A673 (cell line): Measurements from ENCODE around the gene ACOT7. TPM values are rescaled to one million over a fixed set of nuclear protein-coding genes. Genes with fewer than 3 reads are reported as not detected.

Source experiments
- BruUV-seq: library from RNA; stranded (reverse); fragments of 400-500 nt; replicated peaks from 2 replicates; lab custom pipeline; 2021; lab: Mats Ljungman, UMichigan
- CTCF ChIA-PET: fragments of 300-600 bp; sonication (Branson Sonifier 250); formaldehyde crosslinking; loops from one replicate; lab custom pipeline; 2022; ENCODE audit warnings: antibody characterized with exemption; lab: Charles Lee
- POLR2A ChIA-PET: fragments of 300-600 bp; sonication (Branson Sonifier 250); formaldehyde crosslinking; loops from one replicate; lab custom pipeline; 2022; ENCODE audit warnings: antibody characterized with exemption; ENCODE audit not compliant: low non-redundant PET; lab: Charles Lee
- DNase-seq: peaks from one replicate; pipeline ENCODE4 v3.0.0-alpha.2; 2015; ENCODE audit warnings: low spot score
- H3K27ac ChIP-seq: fragments of 200-600 bp; sonication (generic); 2 replicates; pipeline ENCODE4 v1.5.1; 2016; ENCODE audit warnings: mixed run types, low read depth, mild to moderate bottlenecking, mixed read lengths, antibody characterized with exemption, low read length; ENCODE audit not compliant: poor library complexity, severe bottlenecking
- H3K27me3 ChIP-seq: fragments of 200-600 bp; sonication (generic); replicated peaks from 2 replicates; pipeline ENCODE4 v1.6.1; 2017; ENCODE audit warnings: mixed run types, low read depth, mild to moderate bottlenecking, mixed read lengths, antibody characterized with exemption, low read length; ENCODE audit not compliant: insufficient read depth, poor library complexity
- H3K36me3 ChIP-seq: fragments of 200-600 bp; sonication (generic); 2 replicates; pipeline ENCODE4 v1.6.1; 2016; ENCODE audit warnings: mixed run types, mild to moderate bottlenecking, mixed read lengths, antibody characterized with exemption, low read length; ENCODE audit not compliant: insufficient read depth, poor library complexity, severe bottlenecking
- H3K4me1 ChIP-seq: fragments of 200-600 bp; sonication (generic); 2 replicates; pipeline ENCODE4 v1.6.1; 2017; ENCODE audit warnings: mixed run types, mild to moderate bottlenecking, mixed read lengths, antibody characterized with exemption, low read length; ENCODE audit not compliant: insufficient read depth, poor library complexity, severe bottlenecking
- H3K4me3 ChIP-seq: fragments of 200-600 bp; sonication (generic); 2 replicates; pipeline ENCODE4 v1.5.1; 2016; ENCODE audit warnings: low read depth, mixed run types, mild to moderate bottlenecking, mixed read lengths, low read length; ENCODE audit not compliant: poor library complexity, severe bottlenecking
- H3K9me3 ChIP-seq: fragments of 200-600 bp; sonication (generic); 2 replicates; pipeline ENCODE4 v1.6.1; 2016; ENCODE audit warnings: mixed run types, low read depth, mild to moderate bottlenecking, mixed read lengths, antibody characterized with exemption, low read length; ENCODE audit not compliant: poor library complexity, severe bottlenecking
- EZH2 ChIP-seq: fragments of 200-600 bp; sonication (generic); IDR thresholded peaks from 2 replicates; pipeline ENCODE4 v1.6.1; 2017; ENCODE audit warnings: borderline replicate concordance, low read depth, mild to moderate bottlenecking, mixed read lengths, antibody characterized with exemption, low read length; ENCODE audit not compliant: poor library complexity, severe bottlenecking
- intact Hi-C: fragments of 100-400 bp; cut with micrococcal nuclease; formaldehyde crosslinking; loops from one replicate; pipeline ENCODE4 v1.10.0; 2022; ENCODE audit not compliant: unreplicated experiment
- total RNA-seq: library from RNA; stranded (reverse); gene quantifications from 2 replicates; pipeline ENCODE4 v1.2.3, GENCODE V29; 2021
- TF ChIP-seq, protein P1 (sequence below): fragments of 300-800, 200-600 bp; sonication (generic); conservative IDR thresholded peaks from 2 replicates; pipeline ENCODE4 v1.5.1; 2017; ENCODE audit warnings: low read depth, mild to moderate bottlenecking, antibody characterized with exemption, low read length, moderate library complexity, mixed read lengths

ACOT7 gene
- total RNA-seq, 1 experiment from 2014 or later = 132 TPM

DNA sequence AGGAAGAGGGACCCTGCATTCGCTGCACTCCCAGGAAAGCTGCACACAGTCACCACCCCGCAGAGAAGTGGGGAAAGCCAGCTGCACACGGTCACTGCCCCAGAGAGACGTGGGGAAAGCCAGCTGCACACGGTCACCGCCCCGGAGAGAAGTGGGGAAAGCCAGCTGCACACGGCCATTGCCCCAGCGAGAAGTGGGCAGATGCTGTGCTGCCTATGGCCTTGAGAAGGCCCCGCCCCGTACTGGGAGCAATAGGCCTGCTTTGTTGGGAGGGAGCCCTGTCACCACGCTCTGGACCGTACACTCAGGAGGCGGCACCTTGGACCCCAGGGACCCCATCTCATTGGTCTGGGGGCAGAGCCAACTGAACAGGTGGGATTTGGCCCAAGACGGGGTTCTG is 128.4 kb downstream of the ACOT7 start:
- Histone ChIP-seq H3K36me3 (no peaks in the 10 kb centered on the region), H3K27me3 (no peaks in the 10 kb centered on the region), H3K4me3 (no peak overlapping the region), H3K27ac (no peak overlapping the region), H3K4me1 (peaks cover 23% of the 10 kb centered on the region), H3K9me3 (no peaks in the 10 kb centered on the region)
- DNase-seq = no peak
- ChIA-PET POLR2A (no interaction called here), CTCF (no interaction called here)
- no peak for TF ChIP-seq EZH2
- TF ChIP-seq, protein P1, sequence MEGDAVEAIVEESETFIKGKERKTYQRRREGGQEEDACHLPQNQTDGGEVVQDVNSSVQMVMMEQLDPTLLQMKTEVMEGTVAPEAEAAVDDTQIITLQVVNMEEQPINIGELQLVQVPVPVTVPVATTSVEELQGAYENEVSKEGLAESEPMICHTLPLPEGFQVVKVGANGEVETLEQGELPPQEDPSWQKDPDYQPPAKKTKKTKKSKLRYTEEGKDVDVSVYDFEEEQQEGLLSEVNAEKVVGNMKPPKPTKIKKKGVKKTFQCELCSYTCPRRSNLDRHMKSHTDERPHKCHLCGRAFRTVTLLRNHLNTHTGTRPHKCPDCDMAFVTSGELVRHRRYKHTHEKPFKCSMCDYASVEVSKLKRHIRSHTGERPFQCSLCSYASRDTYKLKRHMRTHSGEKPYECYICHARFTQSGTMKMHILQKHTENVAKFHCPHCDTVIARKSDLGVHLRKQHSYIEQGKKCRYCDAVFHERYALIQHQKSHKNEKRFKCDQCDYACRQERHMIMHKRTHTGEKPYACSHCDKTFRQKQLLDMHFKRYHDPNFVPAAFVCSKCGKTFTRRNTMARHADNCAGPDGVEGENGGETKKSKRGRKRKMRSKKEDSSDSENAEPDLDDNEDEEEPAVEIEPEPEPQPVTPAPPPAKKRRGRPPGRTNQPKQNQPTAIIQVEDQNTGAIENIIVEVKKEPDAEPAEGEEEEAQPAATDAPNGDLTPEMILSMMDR = no peak
- intact Hi-C loops = no loop called here
- BruUV-seq = no TSS peak

DNA sequence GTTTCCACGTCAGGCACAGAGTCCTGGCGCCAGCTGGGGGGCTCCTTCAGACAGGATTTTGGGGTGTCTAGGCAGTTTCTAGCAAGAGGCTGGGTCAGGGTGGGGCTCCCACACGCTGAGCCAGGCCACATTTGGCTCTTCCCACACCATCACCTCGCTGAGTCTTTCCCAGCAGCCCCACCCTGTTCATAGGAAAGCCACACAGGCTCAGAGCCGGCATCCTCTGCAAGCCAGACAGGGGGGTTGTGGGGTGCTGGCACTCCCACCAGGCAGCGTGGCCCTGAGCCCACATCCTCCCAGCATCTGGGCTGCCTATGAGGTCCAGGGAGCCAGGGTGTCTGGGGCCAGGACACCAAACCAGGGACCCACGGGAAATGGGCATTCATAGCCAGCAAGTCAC is 129.9 kb downstream of the ACOT7 start:
- BruUV-seq = no TSS peak
- no peaks in the 10 kb centered on the region for H3K36me3 ChIP-seq
- POLR2A ChIA-PET = no interaction called here
- H3K27ac ChIP-seq = no peak overlapping the region
- DNase-seq = no peak
- no peaks in the 10 kb centered on the region for H3K9me3 ChIP-seq
- intact Hi-C loops = loop anchor here (5.0 kb wide), 1 partner anchor 79 kb away; no protein-coding TSS in a partner anchor
- H3K4me1 ChIP-seq = peaks cover 20% of the 10 kb centered on the region
- H3K4me3 ChIP-seq = no peak overlapping the region
- TF ChIP-seq, protein P1 = no peak
- no peak for TF ChIP-seq EZH2
- CTCF ChIA-PET = no interaction called here
- H3K27me3 ChIP-seq = no peaks in the 10 kb centered on the region

DNA sequence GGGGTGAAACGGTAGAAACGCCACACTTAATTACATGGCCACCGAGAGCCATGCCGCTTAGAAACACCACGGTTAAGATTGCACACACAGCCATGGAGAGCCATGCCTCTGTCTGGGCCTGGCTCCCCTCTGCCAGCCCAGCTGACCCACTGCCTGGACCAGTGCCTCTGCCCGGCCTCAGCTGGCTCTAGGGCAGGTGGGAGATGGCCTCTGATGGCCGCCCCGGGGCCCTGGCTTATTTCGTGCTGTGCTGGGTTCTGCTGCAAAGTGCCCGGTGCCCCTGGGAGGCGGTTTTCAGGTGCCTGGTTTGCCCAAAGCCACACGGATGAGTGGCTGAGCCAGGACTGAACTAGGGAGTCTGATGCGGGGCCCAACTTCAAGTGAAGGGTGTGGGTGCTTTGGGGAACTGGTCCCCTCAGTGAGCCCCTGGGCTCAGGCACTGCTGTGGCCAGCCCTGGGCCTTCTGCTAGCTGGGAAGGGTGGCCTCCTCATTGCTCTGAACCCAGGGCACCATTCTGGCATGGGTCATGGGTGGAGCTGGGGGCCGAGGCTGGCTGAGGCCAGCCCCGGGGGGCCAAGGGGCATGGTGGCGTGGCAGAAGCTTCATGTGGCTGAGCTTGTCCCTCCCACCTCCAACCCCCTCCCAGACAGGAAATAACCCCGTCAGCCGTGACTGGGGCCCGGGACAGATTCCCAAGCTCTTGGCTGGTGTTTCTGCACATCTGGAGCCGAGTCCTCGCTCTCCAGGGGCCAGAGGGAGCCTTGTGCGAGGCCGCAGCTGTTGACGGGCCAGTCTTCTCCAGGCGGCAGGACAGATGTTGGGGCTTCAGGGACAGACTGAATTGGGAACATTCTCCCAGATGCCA is 130.8 kb downstream of the ACOT7 start:
- intact Hi-C loops = loop anchor here (5.0 kb wide), 1 partner anchor 80 kb away; no protein-coding TSS in a partner anchor
- no TSS peak for BruUV-seq
- no peak for DNase-seq
- Histone ChIP-seq H3K36me3 (no peaks in the 10 kb centered on the region), H3K9me3 (no peaks in the 10 kb centered on the region), H3K27me3 (no peaks in the 10 kb centered on the region), H3K4me1 (peaks cover 20% of the 10 kb centered on the region), H3K27ac (peak overlapping the region; percentile 16), H3K4me3 (no peak overlapping the region)
- POLR2A ChIA-PET = no interaction called here
- TF ChIP-seq, protein P1 = no peak
- TF ChIP-seq EZH2 = no peak
- CTCF ChIA-PET = no interaction called here
